NT2/D1 (cell line): ENCODE measurements around the gene ZNF746.

Experiments
- SUZ12 ChIP-seq: IDR thresholded peaks from 2 replicates; pipeline ENCODE4 v1.6.1; 2011; ENCODE audit not compliant: insufficient read length, insufficient read depth; ENCODE audit errors: extremely low read depth
- YY1 ChIP-seq: IDR thresholded peaks from 2 replicates; pipeline ENCODE4 v1.6.1; 2011; ENCODE audit not compliant: insufficient read length, insufficient read depth
- ZNF274 ChIP-seq: IDR thresholded peaks from 2 replicates; pipeline ENCODE4 v1.6.1; 2011; ENCODE audit warnings: mild to moderate bottlenecking, low read depth, low read length

DNA sequence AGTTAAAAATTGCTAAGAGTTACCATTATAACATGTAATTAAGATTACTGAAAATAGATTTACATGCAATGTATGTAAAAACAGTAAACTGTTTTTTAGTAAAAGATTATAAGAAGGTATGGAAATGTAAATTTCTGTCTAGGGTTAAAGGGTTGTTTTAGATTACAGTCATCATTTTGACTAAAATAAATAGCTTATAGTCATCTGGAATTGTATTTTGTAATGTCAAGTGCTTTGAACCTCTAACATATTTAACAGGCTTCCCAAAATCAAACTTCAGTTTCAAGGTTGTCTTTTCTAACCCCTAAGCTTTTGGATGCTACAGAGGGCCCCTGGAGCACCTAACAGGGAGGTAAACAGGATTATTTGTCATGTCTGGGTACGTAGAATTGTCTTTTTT is 35.0 kb upstream of the ZNF746 start:
- no peak for TF ChIP-seq ZNF274
- no peak for TF ChIP-seq SUZ12
- no peak for TF ChIP-seq YY1
